HG03442 (cell line): ENCODE results near the gene RNF25.
"Not testable (repeated sequence)": the region's sequence is repeated elsewhere in the genome, so short reads cannot be mapped to it uniquely, and the experiment has no call there.

Source experiments
- ATAC-seq: cut with Tn5 transposase; IDR thresholded peaks from one replicate; pipeline ENCODE4 v1.9.1; 2021; ENCODE audit warnings: mild to moderate bottlenecking, moderate library complexity; ENCODE audit not compliant: unreplicated experiment

The RNF25 gene

GRCh38 chr2:218687400-218688060 is 15.7 kb upstream of the RNF25 start:
- not testable (repeated sequence) for ATAC-seq

- no peak for ATAC-seq
Measured at GRCh38 chr2:218680061-218680460, 8.3 kb upstream of the RNF25 start.

- no peak for ATAC-seq
Measured at GRCh38 chr2:218679119-218679518, 7.3 kb upstream of the RNF25 start.

- ATAC-seq = peak; percentile 7
Measured at GRCh38 chr2:218671097-218671653, 627 bp downstream of the RNF25 start.

GRCh38 chr2:218664653-218665052 is 7.1 kb downstream of the RNF25 start:
- ATAC-seq = no peak

GRCh38 chr2:218663901-218664300 is 7.9 kb downstream of the RNF25 start:
- no peak for ATAC-seq

GRCh38 chr2:218662827-218663226 is 9.0 kb downstream of the RNF25 start:
- no peak for ATAC-seq

- ATAC-seq = no peak
Measured at GRCh38 chr2:218662377-218662776, 9.4 kb downstream of the RNF25 start.

GRCh38 chr2:218659988-218660358 is 11.8 kb downstream of the RNF25 start:
- ATAC-seq = no peak

- peak; percentile 90 for ATAC-seq
Measured at GRCh38 chr2:218659258-218659987, 12.4 kb downstream of the RNF25 start, which contains the start of the genes BCS1L and ZNF142. BCS1L (plus strand) TSS chr2:218659683; CDS start chr2:218660988, 1,305 bp downstream. ZNF142 (minus strand) TSS chr2:218659623; CDS start chr2:218656429, 3,194 bp downstream.

- ATAC-seq = peak; percentile 35
Measured at GRCh38 chr2:218658671-218659257, 13.0 kb downstream of the RNF25 start.

GRCh38 chr2:218655751-218656150 is 16.1 kb downstream of the RNF25 start:
- ATAC-seq = no peak

GRCh38 chr2:218648787-218649100 is 23.1 kb downstream of the RNF25 start:
- no peak for ATAC-seq

GRCh38 chr2:218648088-218648786 is 23.6 kb downstream of the RNF25 start:
- peak; percentile 67 for ATAC-seq

- no peak for ATAC-seq
Measured at GRCh38 chr2:218645126-218645525, 26.7 kb downstream of the RNF25 start.

- ATAC-seq = no peak
Measured at GRCh38 chr2:218644721-218645120, 27.1 kb downstream of the RNF25 start.

- ATAC-seq = no peak
Measured at GRCh38 chr2:218643751-218644310, 28.0 kb downstream of the RNF25 start.

- ATAC-seq = no peak
Measured at GRCh38 chr2:218642786-218643185, 29.0 kb downstream of the RNF25 start.

- ATAC-seq = no peak
Measured at GRCh38 chr2:218642121-218642656, 29.6 kb downstream of the RNF25 start.

- no peak for ATAC-seq
Measured at GRCh38 chr2:218638372-218638771, 33.4 kb downstream of the RNF25 start.

GRCh38 chr2:218635719-218636118 is 36.1 kb downstream of the RNF25 start:
- no peak for ATAC-seq
